Measurements from ENCODE around the gene SPATA20. TPM values are rescaled to one million over a fixed set of nuclear protein-coding genes. Genes with fewer than 3 reads are reported as not detected.

SPATA20 gene
- total RNA-seq, 1 experiment from 2014 or later: 149 TPM

- no peak overlapping the region for H3K27ac Mint-ChIP-seq (ENCODE audit: unreplicated experiment)
- Histone ChIP-seq H3K27me3 (replicated peaks; ENCODE audit: control insufficient read depth, insufficient read depth, low read length) (peaks cover 3% of the 10 kb centered on the region; the same call in 1 of the 2 replicates), H3K4me3 (ENCODE audit: low read depth, low read length) (no peak overlapping the region), H3K36me3 (ENCODE audit: control insufficient read depth, insufficient read depth, low read length) (no peaks in the 10 kb centered on the region), H3K9me3 (no peaks in the 10 kb centered on the region), H3K4me1 (no peaks in the 10 kb centered on the region)
- DNase-seq: no peak
- POLR2A ChIA-PET: interaction anchor here (0.6 kb wide), 1 partner anchor 19 kb away, joined by 3 read pairs; no protein-coding TSS in a partner anchor
- H3K27me3 Mint-ChIP-seq (ENCODE audit: insufficient read depth, unreplicated experiment): peaks cover 6% of the 10 kb centered on the region
- H3K36me3 Mint-ChIP-seq (ENCODE audit: insufficient read depth, unreplicated experiment): no peaks in the 10 kb centered on the region
- CTCF ChIA-PET: interaction anchor here (0.8 to 1.0 kb wide), 2 partner anchors 19 to 58 kb away, joined by 4 to 5 read pairs; no protein-coding TSS in a partner anchor
- H3K9me3 Mint-ChIP-seq (ENCODE audit: unreplicated experiment): no peaks in the 10 kb centered on the region
- H3K4me1 Mint-ChIP-seq (ENCODE audit: low read depth, unreplicated experiment): no peaks in the 10 kb centered on the region
- TF ChIP-seq CTCF (IDR thresholded peaks at IDR 0.05; ENCODE audit: insufficient read depth in 1 of 2, low read depth in 1 of 2, low read length in 1 of 2, severe bottlenecking in 1 of 2, unreplicated experiment in 1 of 2): no peak
- H3K4me3 Mint-ChIP-seq (ENCODE audit: unreplicated experiment): no peak overlapping the region
- intact Hi-C loops (cut with micrococcal nuclease; ENCODE audit: unreplicated experiment): no loop called here
- no TSS peak for BruUV-seq (replicated peaks)
Observed at GRCh38 chr17:50569592-50569991, 22.6 kb downstream of the SPATA20 start.

- DNase-seq: no peak
- H3K27me3 Mint-ChIP-seq (ENCODE audit: insufficient read depth, unreplicated experiment): peaks cover 6% of the 10 kb centered on the region
- intact Hi-C loops (cut with micrococcal nuclease; ENCODE audit: unreplicated experiment): no loop called here
- Histone ChIP-seq H3K27me3 (replicated peaks; ENCODE audit: control insufficient read depth, insufficient read depth, low read length) (peaks cover 3% of the 10 kb centered on the region; the same call in 1 of the 2 replicates), H3K36me3 (ENCODE audit: control insufficient read depth, insufficient read depth, low read length) (no peaks in the 10 kb centered on the region), H3K4me3 (ENCODE audit: low read depth, low read length) (no peak overlapping the region), H3K4me1 (no peaks in the 10 kb centered on the region), H3K9me3 (no peaks in the 10 kb centered on the region)
- no peak for TF ChIP-seq CTCF (IDR thresholded peaks at IDR 0.05; ENCODE audit: insufficient read depth in 1 of 2, low read depth in 1 of 2, low read length in 1 of 2, severe bottlenecking in 1 of 2, unreplicated experiment in 1 of 2)
- BruUV-seq (replicated peaks): no TSS peak
- H3K4me3 Mint-ChIP-seq (ENCODE audit: unreplicated experiment): no peak overlapping the region
- H3K4me1 Mint-ChIP-seq (ENCODE audit: low read depth, unreplicated experiment): no peaks in the 10 kb centered on the region
- H3K27ac Mint-ChIP-seq (ENCODE audit: unreplicated experiment): no peak overlapping the region
- H3K9me3 Mint-ChIP-seq (ENCODE audit: unreplicated experiment): no peaks in the 10 kb centered on the region
- ChIA-PET POLR2A (interaction anchor here (0.6 kb wide), 1 partner anchor 20 kb away, joined by 3 read pairs; no protein-coding TSS in a partner anchor), CTCF (interaction anchor here (0.8 to 1.0 kb wide), 3 partner anchors 15 to 58 kb away, joined by 3 to 5 read pairs (median 4); no protein-coding TSS in a partner anchor)
- no peaks in the 10 kb centered on the region for H3K36me3 Mint-ChIP-seq (ENCODE audit: insufficient read depth, unreplicated experiment)
Observed at GRCh38 chr17:50570032-50570431, 23.1 kb downstream of the SPATA20 start.

DNA sequence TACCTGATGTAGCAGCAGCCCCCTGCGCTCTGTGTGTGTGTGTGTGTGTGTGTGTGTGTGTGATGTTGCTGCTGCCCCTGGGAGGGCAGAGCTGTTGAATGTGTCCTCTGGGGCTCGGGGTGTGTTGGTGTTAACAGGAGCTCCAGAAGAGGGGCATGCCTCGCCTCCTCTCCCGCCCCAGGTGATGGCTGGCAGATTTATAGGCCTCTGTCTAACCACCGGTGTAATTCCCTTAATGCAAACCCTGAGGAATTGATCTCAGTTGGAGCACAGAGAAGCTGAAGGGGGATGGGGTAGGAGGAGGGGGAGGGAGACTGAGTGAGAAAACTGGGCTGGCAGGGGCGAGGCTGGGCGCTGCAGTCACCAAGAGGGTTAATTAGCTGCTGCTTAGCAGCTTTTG, 23.6 kb downstream of the SPATA20 start:
- Histone ChIP-seq H3K4me3 (ENCODE audit: low read depth, low read length) (no peak overlapping the region), H3K4me1 (no peaks in the 10 kb centered on the region), H3K9me3 (no peaks in the 10 kb centered on the region), H3K27me3 (replicated peaks; ENCODE audit: control insufficient read depth, insufficient read depth, low read length) (peaks cover 3% of the 10 kb centered on the region; the same call in 1 of the 2 replicates), H3K36me3 (ENCODE audit: control insufficient read depth, insufficient read depth, low read length) (no peaks in the 10 kb centered on the region)
- Mint-ChIP-seq H3K9me3 (ENCODE audit: unreplicated experiment) (no peaks in the 10 kb centered on the region), H3K4me1 (ENCODE audit: low read depth, unreplicated experiment) (no peaks in the 10 kb centered on the region), H3K4me3 (ENCODE audit: unreplicated experiment) (no peak overlapping the region), H3K36me3 (ENCODE audit: insufficient read depth, unreplicated experiment) (no peaks in the 10 kb centered on the region), H3K27ac (ENCODE audit: unreplicated experiment) (no peak overlapping the region), H3K27me3 (ENCODE audit: insufficient read depth, unreplicated experiment) (peaks cover 6% of the 10 kb centered on the region)
- CTCF ChIA-PET: interaction anchor here (0.6 to 1.0 kb wide), 2 partner anchors 9 to 14 kb away, joined by 3 read pairs; no protein-coding TSS in a partner anchor
- no peak for TF ChIP-seq CTCF (IDR thresholded peaks at IDR 0.05; ENCODE audit: insufficient read depth in 1 of 2, low read depth in 1 of 2, low read length in 1 of 2, severe bottlenecking in 1 of 2, unreplicated experiment in 1 of 2)
- no TSS peak for BruUV-seq (replicated peaks)
- intact Hi-C loops (cut with micrococcal nuclease; ENCODE audit: unreplicated experiment): no loop called here
- no peak for DNase-seq
- POLR2A ChIA-PET: no interaction called here
